PC-9 (cell line): ENCODE data around the gene RPS15. TPM values are rescaled to one million over a fixed set of nuclear protein-coding genes. Genes with fewer than 3 reads are reported as not detected.

Experiments
- BruUV-seq: library from RNA; stranded (reverse); fragments of 400-500 nt; replicated peaks from 2 replicates; lab custom pipeline; 2021; lab: Mats Ljungman, UMichigan
- CTCF ChIA-PET: fragments of 300-600 bp; sonication (Branson Sonifier 250); formaldehyde crosslinking; loops from one replicate; lab custom pipeline; 2022; ENCODE audit warnings: antibody characterized with exemption; lab: Charles Lee
- POLR2A ChIA-PET: fragments of 300-600 bp; sonication (Branson Sonifier 250); formaldehyde crosslinking; loops from one replicate; lab custom pipeline; 2022; ENCODE audit warnings: antibody characterized with exemption; ENCODE audit not compliant: unreplicated experiment; lab: Charles Lee
- DNase-seq, 2 experiments: peaks; one replicate each; pipeline versions ENCODE4 v3.0.0 to v3.0.0-alpha.2; 2015 to 2022; ENCODE audit warnings: mixed read lengths in 1 of 2
- H2AFZ ChIP-seq: fragments of 200-600 bp; sonication (generic); 2 replicates; pipeline ENCODE4 v1.8.1; 2017; ENCODE audit warnings: antibody characterized with exemption
- H3F3A ChIP-seq: fragments of 200-600 bp; sonication (generic); 2 replicates; pipeline ENCODE4 v1.8.1; 2017; ENCODE audit warnings: antibody characterized with exemption, mild to moderate bottlenecking, low read depth; ENCODE audit not compliant: insufficient read depth
- H3K27ac ChIP-seq: fragments of 200-600 bp; sonication (generic); 2 replicates; pipeline ENCODE4 v1.6.1; 2016; ENCODE audit warnings: mixed run types
- H3K27me3 ChIP-seq: fragments of 200-600 bp; sonication (generic); 2 replicates; pipeline ENCODE4 v1.6.1; 2016; ENCODE audit warnings: low read depth, mixed run types; ENCODE audit not compliant: insufficient read depth
- H3K36me3 ChIP-seq: fragments of 200-600 bp; sonication (generic); 2 replicates; pipeline ENCODE4 v1.6.1; 2016; ENCODE audit warnings: low read depth, mixed run types
- H3K4me1 ChIP-seq: fragments of 200-600 bp; sonication (generic); replicated peaks from 2 replicates; pipeline ENCODE4 v1.6.1; 2016; ENCODE audit warnings: mixed run types; ENCODE audit not compliant: insufficient read depth
- H3K4me2 ChIP-seq: fragments of 200-600 bp; sonication (generic); 2 replicates; pipeline ENCODE4 v1.6.1; 2017; ENCODE audit warnings: mixed run types
- H3K4me3 ChIP-seq: fragments of 200-600 bp; sonication (generic); 2 replicates; pipeline ENCODE4 v1.6.1; 2016; ENCODE audit warnings: mixed run types
- H3K79me2 ChIP-seq: fragments of 200-600 bp; sonication (generic); 2 replicates; pipeline ENCODE4 v1.6.1; 2017; ENCODE audit warnings: low read depth, mixed run types
- H3K9me2 ChIP-seq: fragments of 200-600 bp; sonication (generic); 2 replicates; pipeline ENCODE4 v1.8.1; 2017; ENCODE audit warnings: mild to moderate bottlenecking; ENCODE audit not compliant: insufficient read depth
- H3K9me3 ChIP-seq: fragments of 200-600 bp; sonication (generic); 2 replicates; pipeline ENCODE4 v1.8.1; 2016; ENCODE audit warnings: low read depth; ENCODE audit not compliant: insufficient read depth
- H4K20me1 ChIP-seq: fragments of 200-600 bp; sonication (generic); 2 replicates; pipeline ENCODE4 v1.8.1; 2017; ENCODE audit not compliant: insufficient read depth
- CTCF ChIP-seq: fragments of 200-600 bp; sonication (generic); conservative IDR thresholded peaks from 2 replicates; pipeline ENCODE4 v1.6.1; 2017; ENCODE audit warnings: mixed run types, antibody characterized with exemption, mild to moderate bottlenecking, moderate library complexity
- EZH2 ChIP-seq: fragments of 200-600 bp; sonication (generic); IDR thresholded peaks from 2 replicates; pipeline ENCODE4 v1.8.0; 2017; ENCODE audit warnings: antibody characterized with exemption, low read depth
- intact Hi-C: fragments of 100-400 bp; cut with micrococcal nuclease; formaldehyde crosslinking; loops from one replicate; pipeline ENCODE4 v1.10.0; 2022; ENCODE audit not compliant: unreplicated experiment
- total RNA-seq: library from RNA; stranded (reverse); gene quantifications from 2 replicates; pipeline ENCODE4 v1.2.3, GENCODE V29; 2021

The RPS15 gene
- total RNA-seq, 1 experiment from 2014 or later = 967 TPM

GRCh38 chr19:1392939-1393530 lies 45.2 kb upstream of the RPS15 start:
- no peak overlapping the region for H3K4me2 ChIP-seq
- TF ChIP-seq EZH2 (no peak), CTCF (no peak)
- CTCF ChIA-PET = no interaction called here
- H3K9me3 ChIP-seq = no peaks in the 10 kb centered on the region
- H3F3A ChIP-seq = no peaks in the 10 kb centered on the region
- H3K9me2 ChIP-seq = no peaks in the 10 kb centered on the region
- POLR2A ChIA-PET = no interaction called here
- no peaks in the 10 kb centered on the region for H4K20me1 ChIP-seq
- BruUV-seq = no TSS peak
- H2AFZ ChIP-seq = no peak overlapping the region
- no peak overlapping the region for H3K4me3 ChIP-seq
- no peaks in the 10 kb centered on the region for H3K79me2 ChIP-seq
- no peak for DNase-seq
- H3K36me3 ChIP-seq = no peaks in the 10 kb centered on the region
- H3K27me3 ChIP-seq = no peaks in the 10 kb centered on the region
- no peak overlapping the region for H3K27ac ChIP-seq
- intact Hi-C loops = no loop called here
- H3K4me1 ChIP-seq = no peaks in the 10 kb centered on the region

DNA sequence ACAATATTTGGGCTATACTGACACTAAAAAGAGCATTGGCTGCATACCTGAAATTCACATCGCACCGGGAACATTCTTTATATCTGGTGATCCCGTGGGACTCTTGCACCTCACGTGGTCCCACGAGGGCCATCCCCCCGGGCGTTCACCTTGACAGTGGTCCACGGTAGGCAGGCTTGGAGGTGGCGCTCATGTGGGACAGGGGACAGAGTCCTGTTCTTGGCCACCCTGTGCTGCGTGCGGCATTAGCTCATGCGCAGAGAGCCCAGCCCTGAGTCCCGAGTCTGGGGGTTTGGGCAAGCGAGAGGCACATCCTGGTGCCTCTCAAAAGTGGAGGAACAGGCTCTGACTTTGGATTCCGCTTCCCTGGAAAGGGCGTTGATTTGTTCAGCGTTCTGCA lies 44.4 kb upstream of the RPS15 start:
- no peak overlapping the region for H2AFZ ChIP-seq
- BruUV-seq = no TSS peak
- H4K20me1 ChIP-seq = no peaks in the 10 kb centered on the region
- H3K4me1 ChIP-seq = no peaks in the 10 kb centered on the region
- intact Hi-C loops = no loop called here
- H3F3A ChIP-seq = no peaks in the 10 kb centered on the region
- H3K27ac ChIP-seq = no peak overlapping the region
- H3K27me3 ChIP-seq = no peaks in the 10 kb centered on the region
- DNase-seq = no peak
- no peaks in the 10 kb centered on the region for H3K36me3 ChIP-seq
- no peaks in the 10 kb centered on the region for H3K9me3 ChIP-seq
- ChIA-PET CTCF (no interaction called here), POLR2A (no interaction called here)
- no peak for TF ChIP-seq EZH2
- no peak for TF ChIP-seq CTCF
- no peak overlapping the region for H3K4me2 ChIP-seq
- H3K9me2 ChIP-seq = no peaks in the 10 kb centered on the region
- no peak overlapping the region for H3K4me3 ChIP-seq
- H3K79me2 ChIP-seq = no peaks in the 10 kb centered on the region

DNA sequence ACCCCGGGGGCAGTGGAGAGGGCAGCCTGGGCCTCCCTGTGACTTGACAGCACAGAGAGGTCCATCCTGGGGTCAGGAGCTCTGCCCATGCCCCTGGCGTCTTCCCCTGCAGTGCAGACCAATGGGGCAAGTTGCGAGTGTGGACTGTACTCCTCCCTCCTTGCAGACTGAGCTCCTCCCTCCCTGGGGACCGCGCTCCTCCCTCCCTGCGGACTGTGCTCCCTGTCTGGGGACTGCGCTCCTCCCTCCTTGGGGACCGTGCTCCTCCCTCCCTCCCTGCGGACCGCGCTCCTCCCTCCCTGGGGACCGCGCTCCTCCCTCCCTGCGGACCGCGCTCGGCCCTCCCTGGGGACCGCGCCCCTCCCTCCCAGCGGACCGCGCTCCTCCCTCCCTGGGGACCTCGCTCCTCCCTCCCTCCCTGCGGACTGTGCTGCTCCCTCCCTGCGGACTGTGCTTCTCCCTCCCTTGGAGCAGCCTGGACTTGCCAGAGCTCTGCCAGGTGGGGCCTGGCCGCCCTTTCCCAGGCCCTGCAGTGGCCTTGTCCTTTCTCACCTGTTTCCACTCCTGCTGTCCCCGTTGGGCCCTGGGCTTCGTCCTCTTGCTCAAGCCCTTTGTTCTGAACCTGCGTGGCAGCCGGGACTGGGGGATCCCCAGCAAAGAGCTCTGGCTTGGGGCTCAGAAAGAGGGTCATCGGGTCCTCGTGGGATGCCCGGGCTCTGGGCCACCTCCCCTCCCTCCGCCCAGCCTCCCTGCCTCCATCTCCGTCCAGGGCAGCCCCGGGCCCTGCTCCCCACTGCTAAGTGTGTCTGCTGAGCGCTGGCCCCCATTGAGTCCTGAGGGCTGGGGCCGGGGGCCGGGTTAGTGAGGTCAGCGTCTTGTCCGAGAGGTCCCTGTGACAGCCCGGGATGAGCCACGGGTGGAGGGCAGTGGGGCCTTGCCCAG lies 43.7 kb upstream of the RPS15 start:
- H3K79me2 ChIP-seq = no peaks in the 10 kb centered on the region
- ChIA-PET CTCF (no interaction called here), POLR2A (no interaction called here)
- H3K36me3 ChIP-seq = no peaks in the 10 kb centered on the region
- H3K9me3 ChIP-seq = no peaks in the 10 kb centered on the region
- BruUV-seq = no TSS peak
- DNase-seq = no peak
- no peaks in the 10 kb centered on the region for H3K27me3 ChIP-seq
- TF ChIP-seq CTCF (no peak), EZH2 (no peak)
- no peaks in the 10 kb centered on the region for H3K4me1 ChIP-seq
- H3F3A ChIP-seq = no peaks in the 10 kb centered on the region
- H3K4me3 ChIP-seq = no peak overlapping the region
- H2AFZ ChIP-seq = no peak overlapping the region
- no peak overlapping the region for H3K4me2 ChIP-seq
- intact Hi-C loops = no loop called here
- no peaks in the 10 kb centered on the region for H3K9me2 ChIP-seq
- H4K20me1 ChIP-seq = no peaks in the 10 kb centered on the region
- no peak overlapping the region for H3K27ac ChIP-seq
